NCI-H2081 treated with DMSO at 0.1 percent for 48 hours (cell line): Measurements from ENCODE around the gene GRK6.

Experiments
- DNase-seq: peaks from one replicate; lab custom pipeline; 2025; lab: John Stamatoyannopoulos, UW

Gene GRK6

GRCh38 chr5:177440990-177441780 is 14.7 kb downstream of the GRK6 start:
- no peak for DNase-seq

- DNase-seq, result no peak
Observed at GRCh38 chr5:177442066-177442826, 15.8 kb downstream of the GRK6 start.

GRCh38 chr5:177443144-177443983 is 16.9 kb downstream of the GRK6 start:
- DNase-seq, result no peak

GRCh38 chr5:177444106-177445051 is 17.9 kb downstream of the GRK6 start:
- DNase-seq, result no peak

GRCh38 chr5:177445052-177445916 is 18.8 kb downstream of the GRK6 start:
- DNase-seq, result no peak

GRCh38 chr5:177445917-177446199 is 19.4 kb downstream of the GRK6 start:
- DNase-seq, result no peak

- no peak for DNase-seq
Observed at GRCh38 chr5:177446200-177447065, 20.0 kb downstream of the GRK6 start, which contains the start of gene PRR7. Gene PRR7, plus strand, starts transcription at chr5:177446814. Its CDS starts 8,254 bp downstream, at chr5:177455068.

- peak; percentile 36 for DNase-seq
Observed at GRCh38 chr5:177447066-177447610, 20.7 kb downstream of the GRK6 start.

- DNase-seq, result no peak
Observed at GRCh38 chr5:177447611-177448243, 21.3 kb downstream of the GRK6 start.

- DNase-seq, result no peak
Observed at GRCh38 chr5:177448244-177448950, 21.9 kb downstream of the GRK6 start.

GRCh38 chr5:177449140-177450061 is 22.9 kb downstream of the GRK6 start:
- no peak for DNase-seq

GRCh38 chr5:177450667-177451424 is 24.4 kb downstream of the GRK6 start:
- DNase-seq, result no peak

- DNase-seq, result no peak
Observed at GRCh38 chr5:177452688-177453638, 26.5 kb downstream of the GRK6 start.

GRCh38 chr5:177453852-177454396 is 27.4 kb downstream of the GRK6 start:
- no peak for DNase-seq
